Keratinocyte (primary cell): ENCODE data around the gene KLF6. TPM values are rescaled to one million over a fixed set of nuclear protein-coding genes. Genes with fewer than 3 reads are reported as not detected.

Source experiments
- DNase-seq: peaks from one replicate; pipeline ENCODE4 v3.0.0-alpha.2; 2011; ENCODE audit warnings: low read depth, missing footprints, low spot score
- FAIRE-seq: peaks from 2 replicates; lab custom pipeline; 2011; peaks lifted over from hg19 to GRCh38; lab: Jason Lieb, UNC
- H2AFZ ChIP-seq: 2 replicates; pipeline ENCODE4 v1.6.0; 2012; ENCODE audit warnings: low read length, control low read depth, inconsistent platforms; ENCODE audit not compliant: control insufficient read depth
- H3K27ac ChIP-seq: 2 replicates; pipeline ENCODE4 v1.5.1; 2011; ENCODE audit warnings: low read length; ENCODE audit not compliant: control insufficient read depth, insufficient read depth
- H3K27me3 ChIP-seq: 3 replicates; pipeline ENCODE4 v1.6.0; 2011; ENCODE audit warnings: low read length; ENCODE audit not compliant: control insufficient read depth, insufficient read depth; ENCODE audit errors: extremely low read depth
- H3K36me3 ChIP-seq, 2 experiments: 2 replicates in 1 of 2; 3 replicates in 1 of 2; pipeline ENCODE4 v1.5.1; 2011; ENCODE audit warnings: low read length in 2 of 2, mild to moderate bottlenecking in 1 of 2; ENCODE audit not compliant: control insufficient read depth in 2 of 2, insufficient read depth in 2 of 2; ENCODE audit errors: extremely low read depth in 1 of 2
- H3K4me1 ChIP-seq: 3 replicates; pipeline ENCODE4 v1.5.1; 2011; ENCODE audit warnings: low read length; ENCODE audit not compliant: control insufficient read depth, insufficient read depth; ENCODE audit errors: extremely low read depth
- H3K4me2 ChIP-seq: 3 replicates; pipeline ENCODE4 v1.6.0; 2011; ENCODE audit warnings: low read depth, low read length; ENCODE audit not compliant: control insufficient read depth, insufficient read depth; ENCODE audit errors: extremely low read depth
- H3K4me3 ChIP-seq, 3 experiments: fragments of 200-600 bp in 1 of 3; sonication (generic) in 1 of 3; 2 replicates in 2 of 3; 3 replicates in 1 of 3; pipeline ENCODE4 v1.5.1; 2011 to 2016; ENCODE audit warnings: low read length in 3 of 3, mild to moderate bottlenecking in 3 of 3, control low read depth in 2 of 3, inconsistent platforms in 1 of 3, low read depth in 1 of 3, mixed read lengths in 1 of 3, mixed run types in 1 of 3, moderate library complexity in 1 of 3; ENCODE audit not compliant: control insufficient read depth in 2 of 3, insufficient read depth in 2 of 3; ENCODE audit errors: extremely low read depth in 1 of 3
- H3K79me2 ChIP-seq: 2 replicates; pipeline ENCODE4 v1.6.0; 2012; ENCODE audit warnings: low read length; ENCODE audit not compliant: control insufficient read depth, insufficient read depth
- H3K9ac ChIP-seq: 3 replicates; pipeline ENCODE4 v1.6.0; 2011; ENCODE audit warnings: low read length; ENCODE audit not compliant: control insufficient read depth, insufficient read depth; ENCODE audit errors: extremely low read depth
- H3K9me1 ChIP-seq: 3 replicates; pipeline ENCODE4 v1.6.0; 2011; ENCODE audit warnings: low read length; ENCODE audit not compliant: control insufficient read depth, insufficient read depth; ENCODE audit errors: extremely low read depth
- H3K9me3 ChIP-seq: 2 replicates; pipeline ENCODE4 v1.5.1; 2012; ENCODE audit warnings: low read depth, low read length; ENCODE audit not compliant: control insufficient read depth
- H4K20me1 ChIP-seq: 3 replicates; pipeline ENCODE4 v1.6.0; 2011; ENCODE audit warnings: low read length; ENCODE audit not compliant: control insufficient read depth, insufficient read depth; ENCODE audit errors: extremely low read depth
- EZH2 ChIP-seq: IDR thresholded peaks from one replicate; pipeline ENCODE4 v1.6.1; 2012; ENCODE audit warnings: inconsistent platforms, mild to moderate bottlenecking, low read length, moderate library complexity
- dilution Hi-C: fragments of 300-500 bp; cut with MboI; formaldehyde crosslinking; loops from one replicate; pipeline ENCODE4 v1.7.0; 2020; ENCODE audit warnings: low sequenced_read_pairs; ENCODE audit not compliant: extremely low pct_ligation_motif_present
- polyA plus RNA-seq, 5 experiments: library from polyadenylated mRNA; depleted of rRNA in 3 of 5; stranded (reverse) in 3 of 5; stranded (forward) in 1 of 5; unstranded in 1 of 5; fragments of >200 nt; gene quantifications; 1 replicate in 1 of 5; 2 replicates in 3 of 5; 3 replicates in 1 of 5; pipeline versions ENCODE4 v1.2.1 to v1.2.3, GENCODE V29; 2011 to 2012; ENCODE audit warnings: missing spikeins in 2 of 5, low read depth in 1 of 5, low replicate concordance in 1 of 5
- TF ChIP-seq, protein P1 (sequence below), 3 experiments: IDR thresholded peaks in 1 of 3; conservative IDR thresholded peaks in 1 of 3; optimal IDR thresholded peaks in 1 of 3; 2 replicates in 2 of 3; 3 replicates in 1 of 3; pipeline versions ENCODE3 to v1.5.1; 2011; ENCODE audit warnings: low read length in 3 of 3, mild to moderate bottlenecking in 3 of 3, moderate library complexity in 2 of 3, control low read depth in 1 of 3, inconsistent platforms in 1 of 3; ENCODE audit not compliant: insufficient read depth in 2 of 3; ENCODE audit errors: extremely low read depth in 1 of 3

Gene KLF6
- polyA plus RNA-seq, 1 donor (not counting 4 experiments of a cell fraction or from before 2014, with no cell fraction given), result 250 TPM

- Histone ChIP-seq H3K27me3 (no peaks in the 10 kb centered on the region), H3K9ac (no peak overlapping the region), H3K27ac (no peak overlapping the region), H3K9me1 (no peaks in the 10 kb centered on the region), H3K79me2 (no peaks in the 10 kb centered on the region), H3K9me3 (no peaks in the 10 kb centered on the region), H3K4me2 (no peak overlapping the region), H3K4me1 (peaks cover 10% of the 10 kb centered on the region), H4K20me1 (no peaks in the 10 kb centered on the region), H2AFZ (no peak overlapping the region), H3K4me3 (no peak overlapping the region), H3K36me3 (no peaks in the 10 kb centered on the region)
- DNase-seq, result no peak
- dilution Hi-C loops, result no loop called here
- no peak for FAIRE-seq
- TF ChIP-seq, protein P1, sequence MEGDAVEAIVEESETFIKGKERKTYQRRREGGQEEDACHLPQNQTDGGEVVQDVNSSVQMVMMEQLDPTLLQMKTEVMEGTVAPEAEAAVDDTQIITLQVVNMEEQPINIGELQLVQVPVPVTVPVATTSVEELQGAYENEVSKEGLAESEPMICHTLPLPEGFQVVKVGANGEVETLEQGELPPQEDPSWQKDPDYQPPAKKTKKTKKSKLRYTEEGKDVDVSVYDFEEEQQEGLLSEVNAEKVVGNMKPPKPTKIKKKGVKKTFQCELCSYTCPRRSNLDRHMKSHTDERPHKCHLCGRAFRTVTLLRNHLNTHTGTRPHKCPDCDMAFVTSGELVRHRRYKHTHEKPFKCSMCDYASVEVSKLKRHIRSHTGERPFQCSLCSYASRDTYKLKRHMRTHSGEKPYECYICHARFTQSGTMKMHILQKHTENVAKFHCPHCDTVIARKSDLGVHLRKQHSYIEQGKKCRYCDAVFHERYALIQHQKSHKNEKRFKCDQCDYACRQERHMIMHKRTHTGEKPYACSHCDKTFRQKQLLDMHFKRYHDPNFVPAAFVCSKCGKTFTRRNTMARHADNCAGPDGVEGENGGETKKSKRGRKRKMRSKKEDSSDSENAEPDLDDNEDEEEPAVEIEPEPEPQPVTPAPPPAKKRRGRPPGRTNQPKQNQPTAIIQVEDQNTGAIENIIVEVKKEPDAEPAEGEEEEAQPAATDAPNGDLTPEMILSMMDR (optimal IDR thresholded peaks at IDR 0.05 in 1 of 3, IDR thresholded peaks at IDR 0.05 in 1 of 3, conservative IDR thresholded peaks at IDR 0.05 in 1 of 3; ENCODE audit: extremely low read depth in 1 of 3, insufficient read depth in 2 of 3, low read length in 3 of 3), result no peak
- TF ChIP-seq EZH2, result no peak
Measured at GRCh38 chr10:3747984-3748383, 37.0 kb downstream of the KLF6 start.

- DNase-seq (no peak), FAIRE-seq (no peak)
- Histone ChIP-seq H3K27ac (no peak overlapping the region), H3K4me2 (no peak overlapping the region), H4K20me1 (no peaks in the 10 kb centered on the region), H3K27me3 (no peaks in the 10 kb centered on the region), H2AFZ (no peak overlapping the region), H3K9me3 (no peaks in the 10 kb centered on the region), H3K9me1 (no peaks in the 10 kb centered on the region), H3K4me1 (peaks cover 10% of the 10 kb centered on the region), H3K36me3 (no peaks in the 10 kb centered on the region), H3K4me3 (no peak overlapping the region), H3K79me2 (no peaks in the 10 kb centered on the region), H3K9ac (no peak overlapping the region)
- TF ChIP-seq, protein P1 (optimal IDR thresholded peaks at IDR 0.05 in 1 of 3, IDR thresholded peaks at IDR 0.05 in 1 of 3, conservative IDR thresholded peaks at IDR 0.05 in 1 of 3; ENCODE audit: extremely low read depth in 1 of 3, insufficient read depth in 2 of 3, low read length in 3 of 3), result no peak
- TF ChIP-seq EZH2, result no peak
- dilution Hi-C loops, result no loop called here
Measured at GRCh38 chr10:3747248-3747960, 37.6 kb downstream of the KLF6 start.
